CD8-positive, alpha-beta memory T cell (primary cell): Measurements from ENCODE around the gene RFWD3. TPM values are rescaled to one million over a fixed set of nuclear protein-coding genes. Genes with fewer than 3 reads are reported as not detected.
A peak's percentile ranks its signal among the peaks of the same experiment; 100 is the strongest.

Source experiments
- CTCF ChIA-PET: fragments of 350-600 bp; sonication (Branson Sonifier 250); formaldehyde crosslinking; loops from one replicate; lab custom pipeline; 2021; ENCODE audit warnings: antibody characterized with exemption; lab: Charles Lee
- POLR2A ChIA-PET: fragments of 350-600 bp; sonication (Branson Sonifier 250); formaldehyde crosslinking; loops from one replicate; lab custom pipeline; 2021; ENCODE audit warnings: antibody characterized with exemption; lab: Charles Lee
- DNase-seq, 5 donors: peaks; one replicate each; pipeline versions ENCODE4 v3.0.0 to v3.0.0-alpha.2; 2020 to 2022; ENCODE audit warnings: mixed read lengths in 1 of 5
- H3K27ac ChIP-seq: one replicate; pipeline ENCODE4 v1.7.0; 2013; ENCODE audit warnings: low read depth, mild to moderate bottlenecking, low read length, moderate library complexity
- H3K27me3 ChIP-seq: 2 replicates; pipeline ENCODE4 v1.7.0; 2013; ENCODE audit warnings: low read length, mild to moderate bottlenecking; ENCODE audit not compliant: insufficient read depth, poor library complexity, severe bottlenecking
- H3K36me3 ChIP-seq: 2 replicates; pipeline ENCODE4 v1.7.0; 2013; ENCODE audit warnings: mild to moderate bottlenecking, low read length, moderate library complexity; ENCODE audit not compliant: insufficient read depth
- H3K4me1 ChIP-seq: 2 replicates; pipeline ENCODE4 v1.7.0; 2013; ENCODE audit warnings: mild to moderate bottlenecking, low read length, moderate library complexity; ENCODE audit not compliant: insufficient read depth
- H3K4me3 ChIP-seq: 2 replicates; pipeline ENCODE4 v1.7.0; 2013; ENCODE audit warnings: mild to moderate bottlenecking, low read length
- H3K9me3 ChIP-seq: 2 replicates; pipeline ENCODE4 v1.7.0; 2013; ENCODE audit warnings: mild to moderate bottlenecking, low read length
- H3K27ac Mint-ChIP-seq, 8 donors: one replicate each; pipeline ENCODE4 v1.8.0; 2020 to 2021; ENCODE audit warnings: mixed read lengths in 8 of 8, mild to moderate bottlenecking in 6 of 8, inconsistent platforms in 3 of 8, moderate library complexity in 3 of 8
- H3K27me3 Mint-ChIP-seq, 2 donors: one replicate each; pipeline ENCODE4 v1.8.0; 2020 to 2021; ENCODE audit warnings: mixed read lengths in 2 of 2, mild to moderate bottlenecking in 1 of 2, moderate library complexity in 1 of 2
- H3K36me3 Mint-ChIP-seq, 3 donors: one replicate each; pipeline ENCODE4 v1.8.0; 2020 to 2021; ENCODE audit warnings: mixed read lengths in 3 of 3, inconsistent platforms in 1 of 3, mild to moderate bottlenecking in 1 of 3
- H3K4me1 Mint-ChIP-seq, 3 donors: one replicate each; pipeline ENCODE4 v1.8.0; 2020 to 2021; ENCODE audit warnings: mixed read lengths in 3 of 3, inconsistent platforms in 1 of 3, mild to moderate bottlenecking in 1 of 3
- H3K4me3 Mint-ChIP-seq, 7 donors: one replicate each; pipeline ENCODE4 v1.8.0; 2020 to 2021; ENCODE audit warnings: mixed read lengths in 7 of 7, mild to moderate bottlenecking in 6 of 7, moderate library complexity in 4 of 7, inconsistent platforms in 2 of 7
- H3K9me3 Mint-ChIP-seq, 5 donors: one replicate each; pipeline ENCODE4 v1.8.0; 2020 to 2022; ENCODE audit warnings: mixed read lengths in 5 of 5, mild to moderate bottlenecking in 3 of 5, moderate library complexity in 2 of 5, inconsistent platforms in 1 of 5
- polyA plus RNA-seq: library from polyadenylated mRNA; unstranded; fragments of 300-500 nt; fragmentation: Illumina TruSeq; gene quantifications from one replicate; pipeline ENCODE4 v1.2.3, GENCODE V29; 2021
- total RNA-seq, 2 experiments: library from RNA; stranded (reverse); gene quantifications; one replicate each; pipeline ENCODE4 v1.2.3, GENCODE V29; 2021

Gene RFWD3
- total and polyA plus RNA-seq, 3 experiments from 2014 or later = 20.1 to 113 (median 99.5) TPM

- H3K4me3 Mint-ChIP-seq = peak overlapping the region; percentile 5 to 82 (median 62)
- peak overlapping the region; percentile 32 to 80 (median 59) for H3K27ac Mint-ChIP-seq
Observed at GRCh38 chr16:74608944-74609343, 57.7 kb downstream of the RFWD3 start.

GRCh38 chr16:74608381-74608780 lies 58.3 kb downstream of the RFWD3 start:
- peak overlapping the region in 4 of 8 donors; percentile 12 to 78 (median 54) for H3K27ac Mint-ChIP-seq
- H3K36me3 Mint-ChIP-seq = peaks cover 0 to 12% (median 1%) of the 10 kb centered on the region in 3 donors
- H3K4me3 ChIP-seq = no peak overlapping the region
- H3K4me1 ChIP-seq = peaks cover 50% of the 10 kb centered on the region
- H3K27me3 ChIP-seq = no peaks in the 10 kb centered on the region
- no peaks in the 10 kb centered on the region for H3K27me3 Mint-ChIP-seq
- CTCF ChIA-PET = interaction anchor here (1.2 kb wide), 1 partner anchor 14 kb away, joined by 4 read pairs; no protein-coding TSS in a partner anchor
- no peaks in the 10 kb centered on the region for H3K36me3 ChIP-seq
- no peak overlapping the region for H3K27ac ChIP-seq
- H3K9me3 Mint-ChIP-seq = no peaks in the 10 kb centered on the region
- H3K9me3 ChIP-seq = no peaks in the 10 kb centered on the region
- DNase-seq = no peak
- POLR2A ChIA-PET = interaction anchor here (3.2 kb wide), 1 partner anchor 59 kb away, joined by 19 read pairs; the partner anchor contains the start of gene RFWD3
- peak overlapping the region in 6 of 7 donors; percentile 50 to 98 (median 86) for H3K4me3 Mint-ChIP-seq
- H3K4me1 Mint-ChIP-seq = peaks cover 38 to 53% (median 52%) of the 10 kb centered on the region in 3 donors

More at GRCh38 chr16:74608944-74609343, 57.7 kb downstream of the RFWD3 start:
- Histone ChIP-seq H3K27me3 (no peaks in the 10 kb centered on the region), H3K4me1 (peaks cover 46% of the 10 kb centered on the region), H3K4me3 (no peak overlapping the region), H3K27ac (no peak overlapping the region), H3K9me3 (no peaks in the 10 kb centered on the region), H3K36me3 (no peaks in the 10 kb centered on the region)
- CTCF ChIA-PET = no interaction called here
- Mint-ChIP-seq H3K9me3 (no peaks in the 10 kb centered on the region), H3K27me3 (no peaks in the 10 kb centered on the region), H3K4me1 (peaks cover 33 to 48% (median 47%) of the 10 kb centered on the region in 3 donors), H3K36me3 (peaks cover 0 to 10% (median 1%) of the 10 kb centered on the region in 3 donors)
- POLR2A ChIA-PET = interaction anchor here (0.8 to 3.2 kb wide), 2 partner anchors 14 to 58 kb away, joined by 3 to 19 read pairs; partner anchors contain the start of gene RFWD3
- DNase-seq = peak; percentile 20 to 73 (median 52)

- Histone ChIP-seq H3K4me3 (peak overlapping the region; percentile 75), H3K36me3 (no peaks in the 10 kb centered on the region), H3K27me3 (no peaks in the 10 kb centered on the region), H3K9me3 (no peaks in the 10 kb centered on the region), H3K4me1 (peaks cover 50% of the 10 kb centered on the region), H3K27ac (no peak overlapping the region)
- H3K4me1 Mint-ChIP-seq = peaks cover 40 to 56% (median 56%) of the 10 kb centered on the region in 3 donors
- POLR2A ChIA-PET = interaction anchor here (1.2 to 3.2 kb wide), 2 partner anchors 59 to 112 kb away, joined by 4 to 19 read pairs; partner anchors contain the start of gene RFWD3
- H3K27me3 Mint-ChIP-seq = no peaks in the 10 kb centered on the region
- H3K36me3 Mint-ChIP-seq = peaks cover 0 to 12% (median 1%) of the 10 kb centered on the region in 3 donors
- H3K9me3 Mint-ChIP-seq = no peaks in the 10 kb centered on the region
- H3K27ac Mint-ChIP-seq = peak overlapping the region in 6 of 8 donors; percentile 36 to 94 (median 64)
- DNase-seq = no peak
- H3K4me3 Mint-ChIP-seq = peak overlapping the region; percentile 50 to 98 (median 91)
- CTCF ChIA-PET = interaction anchor here (1.2 kb wide), 1 partner anchor 15 kb away, joined by 4 read pairs; no protein-coding TSS in a partner anchor
Observed at GRCh38 chr16:74607962-74608356, 58.7 kb downstream of the RFWD3 start.

DNA sequence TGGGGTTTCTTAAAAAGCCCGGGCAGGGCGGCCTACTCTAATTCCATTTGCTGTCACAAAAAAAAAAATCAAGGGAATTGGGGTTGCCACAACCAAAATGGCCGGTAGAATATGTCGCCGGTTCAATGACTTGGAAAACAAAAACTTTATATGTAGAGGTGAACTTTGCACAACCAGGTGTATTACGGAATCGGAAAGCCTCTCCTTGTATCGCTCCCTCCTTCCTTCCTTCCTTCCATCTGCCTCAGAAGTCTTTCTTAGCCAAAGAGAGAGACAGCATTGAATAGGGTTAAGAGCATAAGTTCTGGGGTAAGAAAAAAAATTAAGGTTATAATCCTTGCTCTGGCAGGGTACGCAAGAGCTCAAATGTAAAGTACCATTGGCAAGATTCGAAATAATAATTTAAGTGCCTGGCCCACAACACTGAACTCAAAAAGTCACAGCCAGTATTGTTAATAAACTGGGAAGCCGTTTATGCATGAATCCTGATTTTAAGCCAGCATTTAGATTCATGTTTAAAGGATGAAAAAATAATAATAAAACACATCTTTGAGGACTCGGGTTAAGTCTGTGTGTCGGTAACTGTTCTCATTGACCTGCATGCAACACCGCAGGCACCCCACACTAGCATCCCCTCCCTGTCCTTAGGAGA lies 59.2 kb downstream of the RFWD3 start:
- Mint-ChIP-seq H3K27me3 (no peaks in the 10 kb centered on the region), H3K27ac (peak overlapping the region; percentile 73 to 94 (median 88)), H3K4me3 (peak overlapping the region; percentile 91 to 98 (median 94)), H3K4me1 (peaks cover 44 to 62% (median 60%) of the 10 kb centered on the region in 3 donors), H3K9me3 (no peaks in the 10 kb centered on the region), H3K36me3 (peaks cover 0 to 12% (median 0%) of the 10 kb centered on the region in 3 donors)
- Histone ChIP-seq H3K27me3 (no peaks in the 10 kb centered on the region), H3K27ac (peak overlapping the region; percentile 96), H3K9me3 (no peaks in the 10 kb centered on the region), H3K4me3 (peak overlapping the region; percentile 75), H3K36me3 (no peaks in the 10 kb centered on the region), H3K4me1 (peaks cover 55% of the 10 kb centered on the region)
- CTCF ChIA-PET = interaction anchor here (0.9 to 1.5 kb wide), 5 partner anchors 15 to 101 kb away, joined by 3 to 6 read pairs (median 4); partner anchors contain the start of gene RFWD3
- no peak for DNase-seq
- POLR2A ChIA-PET = interaction anchor here (0.5 to 3.2 kb wide), 8 partner anchors 17 to 1042 kb away, joined by 3 to 19 read pairs (median 4); partner anchors contain the start of gene RFWD3

- CTCF ChIA-PET = interaction anchor here (0.9 to 1.5 kb wide), 4 partner anchors 16 to 100 kb away, joined by 3 to 6 read pairs (median 4); partner anchors contain the start of gene RFWD3
- H3K27me3 ChIP-seq = no peaks in the 10 kb centered on the region
- no peaks in the 10 kb centered on the region for H3K36me3 ChIP-seq
- Mint-ChIP-seq H3K9me3 (no peaks in the 10 kb centered on the region), H3K4me1 (peaks cover 48 to 68% (median 65%) of the 10 kb centered on the region in 3 donors), H3K27me3 (no peaks in the 10 kb centered on the region), H3K27ac (peak within 1 kb of the TSS; percentile 78 to 99 (median 94)), H3K4me3 (peak within 1 kb of the TSS; percentile 91 to 98 (median 94)), H3K36me3 (peaks cover 0 to 12% (median 0%) of the 10 kb centered on the region in 3 donors)
- POLR2A ChIA-PET = interaction anchor here (0.5 to 3.2 kb wide), 10 partner anchors 9 to 1043 kb away, joined by 3 to 19 read pairs (median 4); partner anchors contain the start of gene RFWD3
- H3K27ac ChIP-seq = peak within 1 kb of the TSS; percentile 96
- H3K4me1 ChIP-seq = peaks cover 62% of the 10 kb centered on the region
- H3K4me3 ChIP-seq = peak within 1 kb of the TSS; percentile 75
- no peaks in the 10 kb centered on the region for H3K9me3 ChIP-seq
- DNase-seq = peak; percentile 88 to 92 (median 90)
Observed at GRCh38 chr16:74606521-74607309, 60.0 kb downstream of the RFWD3 start, which contains the start of gene GLG1. GLG1 (minus strand) TSS chr16:74607114; CDS start chr16:74607094, 20 bp downstream.

DNA sequence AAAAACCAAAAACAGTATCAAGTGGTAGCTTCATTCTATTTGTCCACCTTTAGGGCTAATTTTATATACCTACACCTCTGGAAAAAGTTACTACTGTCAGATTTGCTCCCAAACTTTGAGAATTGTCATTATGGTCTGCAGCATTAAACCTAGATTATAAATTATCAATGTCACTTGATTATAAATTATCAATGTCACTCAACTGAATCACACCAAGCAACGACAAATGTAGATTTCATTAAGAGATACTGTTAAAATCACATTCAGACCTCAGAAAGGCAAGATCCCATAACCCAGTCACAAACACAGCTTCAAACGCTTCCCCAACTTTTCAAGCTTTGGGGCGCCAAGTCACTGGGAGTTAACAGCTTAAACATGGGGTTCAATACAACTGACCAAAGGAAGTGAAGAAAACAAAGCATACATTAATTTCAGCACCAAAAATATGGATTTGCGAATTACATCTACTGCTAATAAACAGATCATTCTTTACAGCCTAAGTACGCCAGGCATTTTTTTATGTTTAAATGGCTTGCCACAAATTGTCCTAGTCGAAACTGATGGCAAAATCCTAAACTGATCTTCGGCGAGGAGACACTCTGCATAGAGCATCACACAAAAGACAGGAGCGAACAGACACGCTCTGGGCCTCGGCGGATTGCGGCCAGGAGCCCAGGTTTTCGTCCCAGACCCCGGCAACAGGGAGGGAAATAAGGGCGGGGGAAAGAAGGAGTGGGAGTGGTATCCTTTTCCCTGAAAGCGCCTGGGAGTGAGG lies 60.7 kb downstream of the RFWD3 start:
- H3K27ac Mint-ChIP-seq = peak overlapping the region; percentile 78 to 99 (median 94)
- H3K27me3 Mint-ChIP-seq = no peaks in the 10 kb centered on the region
- peak overlapping the region; percentile 91 to 98 (median 94) for H3K4me3 Mint-ChIP-seq
- H3K9me3 Mint-ChIP-seq = no peaks in the 10 kb centered on the region
- peaks cover 0 to 12% (median 0%) of the 10 kb centered on the region in 3 donors for H3K36me3 Mint-ChIP-seq
- Histone ChIP-seq H3K9me3 (no peaks in the 10 kb centered on the region), H3K27me3 (no peaks in the 10 kb centered on the region), H3K36me3 (no peaks in the 10 kb centered on the region), H3K4me3 (peak overlapping the region; percentile 75), H3K4me1 (peaks cover 69% of the 10 kb centered on the region), H3K27ac (peak overlapping the region; percentile 96)
- peak in 1 of 5 donors; percentile 20 for DNase-seq
- peaks cover 56 to 76% (median 73%) of the 10 kb centered on the region in 3 donors for H3K4me1 Mint-ChIP-seq
- CTCF ChIA-PET = interaction anchor here (0.7 to 1.5 kb wide), 4 partner anchors 17 to 99 kb away, joined by 3 to 6 read pairs (median 3); no protein-coding TSS in a partner anchor
- POLR2A ChIA-PET = interaction anchor here (0.6 to 3.2 kb wide), 5 partner anchors 60 to 128 kb away, joined by 3 to 19 read pairs (median 4); partner anchors contain the start of gene RFWD3
